GM06990 (cell line): ENCODE measurements around the gene PHF23.

Source experiments
- DNase-seq: peaks from one replicate; pipeline ENCODE4 v3.0.0-alpha.2; 2011; ENCODE audit not compliant: insufficient read length; ENCODE audit errors: extremely low read depth
- H3K27me3 ChIP-seq: replicated peaks from 2 replicates; pipeline ENCODE4 v1.6.0; 2011; ENCODE audit warnings: low read length; ENCODE audit not compliant: control insufficient read depth, insufficient read depth
- H3K36me3 ChIP-seq: 2 replicates; pipeline ENCODE4 v1.5.1; 2011; ENCODE audit warnings: low read length; ENCODE audit not compliant: control insufficient read depth, insufficient read depth
- H3K4me3 ChIP-seq: replicated peaks from 2 replicates; pipeline ENCODE4 v1.5.1; 2011; ENCODE audit warnings: low read depth, mild to moderate bottlenecking, control low read depth, low read length
- TF ChIP-seq, protein P1 (sequence below): IDR thresholded peaks from 2 replicates; pipeline ENCODE4 v1.5.1; 2011; ENCODE audit warnings: low read length, control low read depth, mild to moderate bottlenecking, inconsistent platforms; ENCODE audit not compliant: insufficient read depth, poor library complexity, severe bottlenecking

Gene PHF23

DNA sequence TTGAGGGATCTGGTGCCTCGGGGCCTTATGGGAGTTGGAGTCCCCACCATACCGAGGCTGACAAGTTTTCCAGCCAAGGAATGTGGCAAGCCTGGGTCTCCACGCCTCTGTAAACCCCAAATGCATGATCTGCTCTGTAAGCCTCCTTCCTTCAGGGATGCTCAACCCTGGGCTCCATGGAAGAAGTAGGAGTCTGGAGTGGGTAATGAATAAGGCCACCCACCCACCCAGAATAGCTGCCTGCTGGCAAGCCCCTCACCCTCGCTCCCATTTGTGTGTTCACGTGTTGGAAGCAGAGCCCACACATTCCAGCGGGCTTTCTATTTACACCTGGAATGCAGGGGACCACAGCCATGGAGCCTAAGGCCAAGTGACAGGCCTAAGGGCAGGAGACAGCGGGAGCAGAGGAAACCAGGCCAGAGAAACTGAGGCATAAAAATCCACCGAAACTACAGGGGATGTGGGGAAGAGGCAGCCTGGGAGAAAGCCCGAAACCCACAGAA is 24.1 kb downstream of the PHF23 start:
- TF ChIP-seq, protein P1, sequence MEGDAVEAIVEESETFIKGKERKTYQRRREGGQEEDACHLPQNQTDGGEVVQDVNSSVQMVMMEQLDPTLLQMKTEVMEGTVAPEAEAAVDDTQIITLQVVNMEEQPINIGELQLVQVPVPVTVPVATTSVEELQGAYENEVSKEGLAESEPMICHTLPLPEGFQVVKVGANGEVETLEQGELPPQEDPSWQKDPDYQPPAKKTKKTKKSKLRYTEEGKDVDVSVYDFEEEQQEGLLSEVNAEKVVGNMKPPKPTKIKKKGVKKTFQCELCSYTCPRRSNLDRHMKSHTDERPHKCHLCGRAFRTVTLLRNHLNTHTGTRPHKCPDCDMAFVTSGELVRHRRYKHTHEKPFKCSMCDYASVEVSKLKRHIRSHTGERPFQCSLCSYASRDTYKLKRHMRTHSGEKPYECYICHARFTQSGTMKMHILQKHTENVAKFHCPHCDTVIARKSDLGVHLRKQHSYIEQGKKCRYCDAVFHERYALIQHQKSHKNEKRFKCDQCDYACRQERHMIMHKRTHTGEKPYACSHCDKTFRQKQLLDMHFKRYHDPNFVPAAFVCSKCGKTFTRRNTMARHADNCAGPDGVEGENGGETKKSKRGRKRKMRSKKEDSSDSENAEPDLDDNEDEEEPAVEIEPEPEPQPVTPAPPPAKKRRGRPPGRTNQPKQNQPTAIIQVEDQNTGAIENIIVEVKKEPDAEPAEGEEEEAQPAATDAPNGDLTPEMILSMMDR, result no peak
- Histone ChIP-seq H3K4me3 (no peak overlapping the region), H3K27me3 (no peaks in the 10 kb centered on the region), H3K36me3 (no peaks in the 10 kb centered on the region)
- no peak for DNase-seq

GRCh38 chr17:7214300-7215135 is 24.7 kb downstream of the PHF23 start:
- TF ChIP-seq, protein P1, result peak; percentile 72
- Histone ChIP-seq H3K4me3 (peak overlapping the region; percentile 57), H3K27me3 (no peaks in the 10 kb centered on the region), H3K36me3 (no peaks in the 10 kb centered on the region)
- peak; percentile 99 for DNase-seq

GRCh38 chr17:7213895-7214299 is 25.4 kb downstream of the PHF23 start:
- H3K36me3 ChIP-seq, result no peaks in the 10 kb centered on the region
- DNase-seq, result no peak
- H3K4me3 ChIP-seq, result peak overlapping the region; percentile 57
- H3K27me3 ChIP-seq, result no peaks in the 10 kb centered on the region
- TF ChIP-seq, protein P1, result peak; percentile 56

- Histone ChIP-seq H3K36me3 (no peaks in the 10 kb centered on the region), H3K4me3 (no peak overlapping the region), H3K27me3 (no peaks in the 10 kb centered on the region)
- DNase-seq, result no peak
- TF ChIP-seq, protein P1, result no peak
These were observed 27.6 kb downstream of the PHF23 start for GRCh38 chr17:7211491-7212273.

- no peak overlapping the region for H3K4me3 ChIP-seq
- H3K27me3 ChIP-seq, result no peaks in the 10 kb centered on the region
- TF ChIP-seq, protein P1, result no peak
- no peaks in the 10 kb centered on the region for H3K36me3 ChIP-seq
- DNase-seq, result no peak
These were observed 30.4 kb downstream of the PHF23 start for GRCh38 chr17:7208754-7209460.
